Measurements from ENCODE around the gene SLC25A34.

Gene SLC25A34

DNA sequence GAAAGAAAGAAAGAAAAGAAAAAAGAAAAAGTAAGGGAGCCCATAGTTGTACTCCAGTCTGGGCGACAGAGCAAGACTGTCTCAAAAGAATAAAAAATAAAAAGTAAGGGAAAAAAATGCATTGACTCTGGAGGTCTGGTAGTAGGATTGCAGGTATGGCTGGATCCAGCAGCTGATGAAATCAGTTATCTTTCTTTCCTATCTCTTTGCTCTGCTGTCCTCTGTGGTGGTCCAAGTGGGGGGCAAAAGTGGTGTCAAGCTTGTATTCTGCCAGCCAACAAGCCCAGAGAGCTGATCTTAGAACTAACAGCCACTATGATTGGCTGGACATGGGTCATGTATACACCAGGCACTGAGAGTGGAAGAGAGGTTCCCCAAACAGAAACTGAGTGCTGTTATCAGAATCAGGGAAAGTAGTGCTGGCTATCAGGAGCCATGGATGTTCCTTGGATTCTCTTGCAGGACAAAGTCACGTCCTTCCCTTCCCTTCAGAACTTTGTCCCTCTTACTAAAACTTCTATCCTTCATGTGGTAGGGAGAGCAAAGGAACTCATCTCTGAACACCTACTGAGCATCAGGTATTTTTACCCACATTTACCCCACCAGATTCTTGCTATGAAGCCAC lies 19.1 kb downstream of the SLC25A34 start:
- no peak for DNase-seq

DNA sequence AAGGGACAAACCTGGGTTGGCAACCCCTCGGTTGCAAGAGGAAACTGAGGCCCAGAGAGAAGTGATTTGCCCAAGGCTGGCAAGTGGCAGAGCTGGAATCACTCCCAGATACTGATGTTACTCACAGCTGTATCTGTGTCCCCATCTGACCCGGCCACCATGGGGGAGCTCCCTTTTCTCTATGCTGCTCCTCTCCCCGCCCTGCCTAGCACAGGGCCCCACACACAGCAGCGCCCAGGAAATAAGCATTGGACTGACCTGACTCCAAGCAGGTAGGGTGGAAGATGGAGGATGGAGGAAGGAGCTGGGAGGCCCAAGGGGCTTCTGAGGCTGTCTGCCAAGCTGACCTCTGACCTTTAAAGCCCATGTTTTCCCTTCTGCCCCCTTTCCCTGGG lies 19.6 kb downstream of the SLC25A34 start:
- no peak for DNase-seq

DNA sequence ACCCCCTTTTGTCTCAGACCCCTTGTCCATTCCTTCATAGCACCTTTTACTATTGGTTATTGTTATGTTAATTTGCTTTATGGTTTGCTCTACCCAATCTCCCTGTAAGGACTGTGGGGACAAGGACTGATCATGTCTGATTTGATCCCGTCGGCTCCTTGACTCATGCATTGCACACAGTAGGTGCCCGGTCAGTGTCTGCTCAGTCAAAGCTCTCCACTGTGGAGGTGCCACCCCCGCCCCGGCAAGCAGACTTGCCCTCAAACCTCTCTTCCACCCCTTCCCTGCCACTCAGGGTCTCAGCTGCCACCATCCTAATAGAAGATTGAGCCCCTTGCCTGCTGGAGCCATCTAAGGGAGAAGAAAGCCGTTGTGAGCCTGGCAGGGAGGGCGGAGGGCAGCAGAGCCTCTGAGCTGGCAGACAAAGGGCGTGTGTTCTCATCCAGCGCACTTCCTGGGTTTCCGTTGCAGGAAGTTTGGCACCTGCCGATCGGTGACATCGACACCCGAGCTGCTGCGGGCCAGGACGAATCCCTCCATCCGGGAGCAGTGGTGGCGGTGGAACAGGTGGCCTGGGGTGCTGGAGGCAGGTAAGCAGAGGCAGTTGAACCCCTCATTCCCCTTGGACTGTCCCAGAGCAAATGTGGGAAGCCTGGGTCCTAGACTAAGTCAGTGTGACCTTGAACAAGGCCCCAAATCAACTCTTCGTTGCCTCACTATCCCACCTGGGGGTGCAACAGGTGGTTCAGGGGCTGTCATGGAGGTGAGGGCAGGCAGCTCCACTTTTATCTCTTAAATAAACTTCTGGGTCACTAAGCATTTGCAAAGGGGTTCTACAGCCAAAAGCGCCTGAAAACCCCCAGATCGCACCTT lies 20.3 kb downstream of the SLC25A34 start:
- DNase-seq: no peak

DNA sequence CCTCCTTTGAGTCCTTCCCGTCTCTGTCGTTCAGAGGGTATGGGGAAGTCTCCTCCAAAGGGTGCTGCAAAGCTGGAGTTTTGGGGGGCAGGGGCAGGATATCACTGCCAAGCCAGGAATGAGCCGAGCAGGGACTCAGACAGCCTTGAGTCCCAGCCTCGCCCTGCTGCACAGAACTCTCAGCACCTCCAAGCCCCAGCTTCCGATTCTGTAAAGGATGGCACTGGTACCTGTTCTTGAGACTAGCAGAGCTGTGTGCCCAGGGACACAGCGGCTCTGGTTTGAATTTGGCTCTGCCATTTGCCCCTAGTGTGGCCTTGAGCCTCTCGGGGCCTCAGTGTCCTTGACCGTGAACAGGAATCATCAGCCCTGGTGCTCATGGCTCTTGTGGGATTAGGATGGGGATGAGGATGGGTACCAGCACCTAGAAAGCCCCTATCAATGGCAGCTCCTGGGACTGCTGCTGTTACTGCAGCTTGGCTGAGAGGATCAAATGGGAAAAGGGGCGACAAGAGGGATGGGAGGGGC lies 21.0 kb downstream of the SLC25A34 start:
- no peak for DNase-seq

DNA sequence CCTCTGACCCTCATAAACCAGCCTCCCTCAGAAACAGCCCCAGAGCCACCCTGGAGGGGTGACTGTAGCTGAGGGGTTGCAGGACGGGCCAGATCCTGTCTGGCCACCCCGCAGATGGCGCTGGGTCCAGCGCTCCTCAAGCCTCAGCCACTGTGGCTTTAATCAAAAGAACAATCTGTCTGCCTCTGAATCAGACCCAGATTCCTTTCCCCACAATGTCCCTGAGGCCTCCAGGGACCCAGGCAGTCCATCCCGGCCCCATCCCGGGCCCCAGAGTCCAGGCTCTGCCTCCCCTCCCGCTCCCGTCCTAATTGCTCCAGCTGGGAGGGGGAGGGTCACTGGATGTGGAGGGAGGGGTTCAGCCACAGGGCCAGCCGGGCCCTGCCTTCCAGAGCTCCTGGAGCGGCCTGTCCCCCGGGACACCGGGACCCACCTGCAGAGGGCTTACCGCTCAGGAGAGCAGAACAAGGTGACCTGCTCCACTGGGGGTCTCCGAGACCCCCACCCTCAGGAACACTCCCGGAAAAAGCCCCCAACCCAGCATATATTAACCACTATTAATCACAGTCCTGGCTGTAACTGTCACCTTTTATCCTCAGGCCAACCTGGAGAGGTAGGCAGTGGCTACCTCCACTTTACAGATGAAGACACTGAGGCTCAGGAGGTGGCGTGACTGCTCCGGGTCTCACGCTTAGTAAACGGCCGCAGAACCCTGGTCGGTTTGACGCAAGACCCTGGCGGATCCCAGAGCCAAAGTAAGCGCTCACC lies 21.7 kb downstream of the SLC25A34 start:
- no peak for DNase-seq

DNA sequence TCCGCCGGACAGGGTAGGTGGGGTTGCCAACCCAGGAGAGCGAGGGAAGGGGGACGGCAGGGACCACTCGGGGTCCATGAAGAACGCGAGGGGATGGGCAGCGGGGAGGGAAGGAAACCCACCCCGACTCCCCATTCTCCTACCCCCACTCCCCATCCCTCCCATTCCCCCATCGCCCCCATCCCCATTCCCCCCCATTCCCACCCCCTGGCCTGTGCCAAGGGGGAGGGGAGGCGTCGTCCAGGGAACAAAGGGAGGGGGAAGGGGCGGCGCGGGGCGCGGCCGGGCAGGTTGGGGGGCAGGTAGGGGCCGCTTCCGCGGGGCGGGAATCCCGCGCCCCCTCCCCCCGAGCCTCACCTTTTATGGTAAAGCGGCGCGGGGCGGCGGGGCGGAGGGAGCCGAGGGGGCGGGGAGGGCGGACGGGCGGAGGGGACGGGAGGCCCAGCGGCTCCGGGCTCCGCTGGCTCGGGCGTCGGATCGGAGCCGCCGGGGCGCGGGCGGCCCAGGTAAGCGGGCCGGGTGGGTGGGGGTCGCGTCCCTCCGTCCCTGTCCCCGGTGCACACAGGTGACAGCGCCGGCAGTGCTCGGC lies 22.4 kb downstream of the SLC25A34 start, which contains the start of gene FBLIM1:
Gene FBLIM1, plus strand, starts transcription at position 453 of the 589 bp plus-strand sequence. CDS start 6,189 bp downstream, outside the sequence.
- DNase-seq: no peak

DNA sequence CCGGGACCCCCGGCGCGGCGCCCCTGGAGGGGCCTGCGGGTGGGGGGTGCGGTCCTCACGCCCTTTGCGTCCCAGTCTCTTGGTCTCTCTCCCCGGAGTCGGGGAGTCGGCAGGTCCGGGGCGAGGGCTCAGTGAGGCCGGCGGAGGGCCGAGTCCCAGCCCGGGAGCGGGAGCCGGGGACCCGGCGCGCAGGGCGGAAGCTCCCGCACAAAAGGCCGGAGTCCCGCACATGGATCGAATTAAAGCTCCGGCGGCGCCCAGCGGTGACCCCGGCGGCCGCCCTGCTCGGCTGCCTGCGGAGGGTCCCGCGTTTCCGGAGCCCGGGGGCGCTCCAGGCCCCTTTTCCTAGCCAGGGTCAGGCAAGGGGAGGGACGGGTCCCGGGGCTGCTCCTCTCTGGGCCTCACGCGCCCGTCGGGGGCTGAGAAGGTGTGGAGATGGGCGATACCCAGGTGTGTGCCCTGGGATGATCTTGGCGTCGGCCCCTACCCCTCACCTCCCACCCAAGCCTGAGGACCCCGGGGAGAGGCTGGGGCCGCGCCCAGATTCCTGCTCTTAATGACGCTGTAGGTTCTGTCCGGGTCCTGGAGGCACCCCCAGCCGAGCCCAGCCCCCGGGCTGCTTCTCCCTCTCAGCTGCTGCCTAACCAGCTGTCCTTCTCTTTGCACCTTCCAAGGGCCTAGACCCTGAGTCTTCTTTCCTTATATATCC lies 23.0 kb downstream of the SLC25A34 start:
- DNase-seq: no peak

DNA sequence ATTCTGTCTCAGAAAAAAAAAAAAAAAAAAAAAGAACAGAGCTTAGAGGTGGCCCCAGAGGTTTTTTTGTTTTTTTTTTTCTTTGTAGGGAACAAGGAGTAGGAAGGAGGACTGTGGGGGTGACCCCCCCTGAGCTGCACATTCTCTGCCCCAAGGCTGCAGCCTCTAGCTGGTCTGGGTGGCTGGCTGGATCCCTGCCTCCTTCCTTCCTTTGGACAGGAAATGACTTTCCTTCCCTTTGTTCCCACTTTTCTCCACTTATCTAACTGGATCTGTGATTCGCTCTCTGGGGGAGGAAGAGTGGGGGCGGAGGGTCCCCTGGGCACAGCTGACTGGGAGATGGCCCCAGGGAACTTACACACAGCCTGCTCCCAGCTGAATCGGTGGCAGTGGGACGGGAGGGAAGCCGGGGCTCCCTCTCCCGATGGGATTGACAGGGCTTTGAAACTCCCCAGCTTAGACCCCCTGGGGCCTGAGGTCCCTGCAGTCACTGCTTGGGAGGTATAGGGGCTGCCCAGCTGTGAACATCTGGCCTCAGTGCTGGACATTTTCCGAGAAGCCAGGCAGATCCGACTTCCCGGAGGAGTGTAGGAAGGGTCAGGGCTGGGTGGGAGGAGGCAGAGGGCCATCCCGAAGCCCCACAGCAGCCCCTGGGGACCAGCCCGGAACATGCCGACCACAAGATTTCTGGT lies 24.6 kb downstream of the SLC25A34 start:
- DNase-seq: no peak

DNA sequence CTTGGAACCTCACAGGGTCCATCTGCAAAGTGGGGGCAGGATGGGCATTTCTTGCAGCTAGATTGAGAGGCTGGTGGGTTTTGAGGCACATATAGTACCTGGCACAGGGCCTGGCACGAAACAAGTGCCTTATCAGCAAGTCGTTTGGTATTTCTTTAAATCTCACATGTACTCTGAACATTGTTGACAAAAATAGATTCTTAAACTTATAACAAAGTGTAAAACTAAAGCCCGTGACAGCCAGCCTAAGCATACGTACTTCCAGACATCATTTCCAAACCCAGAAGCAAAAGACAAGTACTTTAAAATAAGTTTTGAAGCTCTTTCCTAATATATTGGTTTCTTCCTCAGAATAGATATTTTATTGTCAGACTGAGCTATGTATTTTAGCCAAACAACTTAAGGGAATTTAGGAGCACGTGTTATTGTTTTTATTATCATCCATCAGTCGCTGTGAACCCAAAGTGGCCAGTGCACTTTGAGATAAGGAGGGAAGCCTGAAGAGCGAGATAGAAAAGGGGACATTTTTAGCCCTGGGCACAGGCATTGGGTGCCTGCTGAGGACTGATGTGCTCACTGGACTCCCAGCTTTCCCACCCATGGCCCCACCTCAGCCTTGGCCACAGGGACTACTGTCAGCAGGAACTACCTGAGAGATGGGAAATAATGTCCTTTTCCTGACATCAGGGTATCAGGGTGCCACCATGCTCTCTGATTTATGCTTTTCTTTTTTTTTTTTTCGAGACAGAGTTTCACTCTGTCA lies 25.5 kb downstream of the SLC25A34 start:
- DNase-seq: no peak

DNA sequence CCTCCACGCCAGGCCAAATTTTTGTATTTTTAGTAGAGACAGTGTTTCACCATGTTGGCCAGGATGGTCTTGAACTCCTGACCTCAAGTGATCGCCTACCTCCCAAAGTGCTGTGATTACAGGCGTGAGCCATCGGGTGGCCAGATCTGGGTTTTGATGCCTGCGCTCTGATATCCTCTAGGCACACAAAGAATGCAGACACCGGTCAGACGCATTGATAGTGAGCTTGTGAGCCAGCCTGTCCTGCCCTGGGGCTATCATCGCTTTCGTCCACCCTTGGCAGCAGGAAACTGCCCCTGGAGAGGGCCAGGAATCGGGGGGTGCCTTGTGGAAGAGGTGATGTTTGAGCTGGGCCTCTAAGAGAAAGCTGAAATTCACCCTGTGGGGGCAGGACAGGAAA lies 26.5 kb downstream of the SLC25A34 start:
- no peak for DNase-seq

DNA sequence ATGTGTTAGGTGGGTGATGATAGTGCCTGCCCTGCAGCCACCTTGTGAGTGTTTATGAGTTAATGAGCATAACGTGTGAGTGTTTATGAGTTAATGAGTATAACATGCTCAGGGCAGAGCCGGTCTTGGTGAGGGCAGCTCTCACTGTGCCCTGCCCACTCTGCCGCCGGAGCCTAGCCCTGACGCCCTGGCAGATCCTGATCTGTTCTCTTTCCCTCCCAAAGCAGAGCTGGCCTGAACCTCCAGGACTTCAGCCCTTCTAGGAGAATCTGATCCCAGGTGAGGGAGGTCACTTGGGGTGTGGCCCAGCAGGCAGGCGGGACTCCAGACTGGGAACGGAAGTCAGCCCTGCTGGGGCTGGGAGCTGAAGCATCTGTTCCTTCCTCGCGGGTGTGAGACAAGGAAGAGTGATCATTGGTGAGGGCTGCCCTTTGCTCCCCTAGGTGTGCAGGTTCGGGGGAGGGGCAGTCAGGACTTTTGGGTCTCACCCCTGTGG lies 28.3 kb downstream of the SLC25A34 start:
- DNase-seq: no peak

DNA sequence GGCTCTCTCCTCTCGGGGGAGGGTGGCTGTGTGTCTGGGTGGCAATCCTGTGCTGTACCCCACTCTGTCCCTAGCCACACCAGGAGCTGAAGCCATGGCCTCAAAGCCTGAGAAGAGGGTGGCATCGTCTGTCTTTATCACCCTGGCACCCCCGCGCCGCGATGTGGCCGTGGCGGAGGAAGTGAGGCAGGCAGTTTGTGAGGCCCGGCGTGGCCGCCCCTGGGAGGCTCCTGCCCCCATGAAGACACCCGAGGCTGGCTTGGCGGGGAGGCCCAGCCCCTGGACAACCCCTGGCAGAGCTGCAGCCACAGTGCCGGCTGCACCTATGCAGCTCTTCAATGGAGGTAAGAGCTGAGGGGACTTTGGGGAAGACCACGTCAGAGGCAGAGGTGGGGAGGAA lies 28.8 kb downstream of the SLC25A34 start:
- no peak for DNase-seq

DNA sequence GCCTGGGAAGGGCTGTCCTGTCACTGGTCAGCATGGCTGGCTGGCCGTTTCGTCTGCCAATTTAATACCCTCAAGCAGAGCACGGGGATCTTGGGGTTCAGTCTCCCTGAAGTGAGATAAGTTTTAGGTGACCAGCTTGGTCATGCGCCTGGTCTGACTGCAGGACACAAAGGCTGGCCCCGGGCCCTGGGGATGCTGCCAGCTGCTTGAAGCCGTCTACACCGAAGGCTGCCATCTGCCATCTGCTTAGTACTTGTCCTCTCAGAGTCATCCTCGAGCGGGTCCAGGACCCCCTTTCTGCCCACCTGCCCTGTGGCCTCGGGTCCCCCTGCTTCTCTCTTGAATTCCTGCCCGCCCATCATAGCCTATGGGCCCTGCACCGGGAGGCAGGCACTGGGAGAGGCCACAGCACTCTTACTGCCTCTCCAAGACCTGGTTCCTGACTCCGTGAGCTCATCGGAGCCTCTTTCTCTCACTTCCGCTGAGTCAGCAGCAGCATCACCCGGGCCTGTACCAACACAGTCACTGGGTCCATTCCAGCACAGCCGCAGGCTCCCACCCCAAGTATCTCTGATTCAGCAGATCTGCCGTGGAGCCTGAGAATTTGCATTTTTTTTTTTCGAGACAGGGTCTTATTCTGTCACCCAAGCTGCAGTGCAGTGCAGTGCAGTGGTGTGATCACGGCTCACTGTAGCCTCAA lies 29.6 kb downstream of the SLC25A34 start:
- no peak for DNase-seq

DNA sequence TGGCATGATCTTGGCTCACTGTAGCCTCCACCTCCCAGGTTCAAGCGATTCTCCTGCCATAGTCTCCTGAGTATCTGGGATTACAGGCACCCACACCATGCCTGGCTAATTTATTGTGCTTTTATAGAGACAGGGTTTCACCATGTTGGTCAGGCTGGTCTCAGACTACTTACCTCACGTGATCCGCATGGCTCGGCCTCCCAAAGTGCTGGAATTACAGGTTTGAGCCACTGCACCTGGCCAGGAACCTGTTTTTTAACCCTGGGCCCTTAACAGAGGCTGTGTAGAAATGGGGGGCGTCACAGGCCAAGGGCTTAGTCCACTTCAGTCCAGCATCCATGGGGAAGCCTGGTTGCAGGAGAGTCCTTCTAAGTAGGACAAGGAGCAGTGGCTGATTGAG lies 31.9 kb downstream of the SLC25A34 start:
- no peak for DNase-seq

DNA sequence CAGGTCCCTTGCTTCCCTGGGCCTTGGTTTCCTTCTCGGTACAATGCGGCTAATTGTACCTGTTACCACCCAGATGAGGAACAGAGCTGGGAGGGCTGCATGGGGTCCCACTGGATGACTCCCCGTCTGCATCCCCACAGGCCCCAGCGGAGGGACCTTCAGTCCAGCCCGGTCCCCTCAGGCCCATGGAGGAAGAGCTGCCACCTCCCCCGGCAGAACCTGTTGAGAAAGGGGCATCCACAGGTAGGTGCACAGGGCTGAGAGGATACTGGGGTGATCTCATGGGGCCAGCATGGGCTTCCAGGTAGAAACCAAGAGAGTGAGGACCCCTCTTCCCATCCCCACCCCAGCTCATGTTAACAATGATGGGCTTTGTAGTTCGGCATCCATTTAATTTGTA lies 32.3 kb downstream of the SLC25A34 start:
- no peak for DNase-seq

DNA sequence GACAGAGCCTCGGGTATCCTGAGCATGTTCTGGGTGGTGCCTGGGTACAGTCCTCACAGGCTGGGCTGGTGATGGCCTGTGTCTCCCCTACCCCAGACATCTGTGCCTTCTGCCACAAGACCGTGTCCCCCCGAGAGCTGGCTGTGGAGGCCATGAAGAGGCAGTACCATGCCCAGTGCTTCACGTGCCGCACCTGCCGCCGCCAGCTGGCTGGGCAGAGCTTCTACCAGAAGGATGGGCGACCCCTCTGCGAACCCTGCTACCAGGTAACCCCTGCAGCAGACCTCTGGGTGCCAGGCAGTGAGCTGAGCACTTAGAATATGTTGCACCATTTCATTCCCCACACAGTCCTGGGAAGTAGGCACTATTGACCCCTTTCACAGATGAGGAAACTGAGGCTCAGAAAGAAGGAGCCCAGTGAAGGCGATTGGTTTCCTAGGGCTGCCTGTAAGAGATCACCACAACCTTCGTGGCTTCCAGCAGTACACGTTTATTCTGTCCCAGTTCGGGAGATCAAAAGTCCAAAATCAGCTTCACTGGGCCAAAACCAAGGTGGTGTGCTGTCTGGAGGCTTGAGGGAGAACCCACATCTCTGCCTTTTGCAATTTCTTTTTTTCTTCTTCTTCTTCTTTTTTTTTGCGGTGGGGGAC lies 34.4 kb downstream of the SLC25A34 start:
- DNase-seq: no peak

DNA sequence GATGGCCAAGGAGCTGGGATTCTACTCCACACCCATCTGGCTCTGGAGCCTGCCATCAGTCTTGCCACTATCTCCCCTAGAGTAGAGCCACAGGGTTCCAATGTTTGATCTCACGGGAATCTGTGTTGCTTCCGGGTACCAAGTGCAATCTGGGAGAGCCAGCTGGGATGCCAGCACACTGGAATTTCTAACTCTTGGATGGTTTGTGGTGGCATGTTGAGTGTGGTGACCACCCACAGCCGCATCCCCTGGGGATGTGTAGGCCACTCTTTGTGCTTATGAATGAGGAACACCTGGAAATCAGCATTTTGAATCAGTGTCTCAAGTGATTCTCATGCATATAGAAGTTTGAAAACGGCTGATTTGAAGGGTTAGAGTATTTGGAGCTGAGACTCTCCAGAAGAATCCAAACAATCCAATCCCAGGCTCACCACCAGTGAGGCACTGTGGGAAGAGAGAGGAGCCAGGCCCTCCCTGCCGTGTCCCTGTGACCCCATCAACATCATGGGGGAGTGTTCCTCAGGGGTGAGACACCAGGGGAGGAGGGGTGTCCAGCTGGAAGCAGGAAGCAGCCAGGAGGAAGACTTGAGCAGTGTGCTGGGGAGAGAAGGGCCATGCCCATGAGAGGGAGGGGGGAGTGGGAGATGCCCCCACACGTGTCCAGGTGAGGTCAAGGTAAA lies 35.9 kb downstream of the SLC25A34 start:
- no peak for DNase-seq

DNA sequence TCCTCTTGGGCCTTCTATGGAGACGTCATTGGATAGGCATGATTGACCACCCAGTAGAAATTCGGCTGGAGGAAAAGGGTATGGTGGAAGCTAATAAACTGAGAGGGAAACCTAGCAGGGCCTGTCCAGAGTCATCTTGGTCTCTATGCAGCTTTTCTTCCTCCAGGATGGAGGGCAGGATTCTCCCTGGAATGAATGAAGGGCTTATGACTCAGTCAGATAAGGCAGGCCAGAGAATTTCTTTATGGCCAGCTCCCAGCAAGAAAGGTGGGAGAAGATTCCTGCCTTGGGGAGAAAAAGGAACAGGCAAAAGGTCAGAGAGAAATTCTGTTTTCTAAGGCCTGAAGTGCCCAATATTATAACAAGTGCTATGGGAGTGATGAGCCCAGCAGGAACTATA lies 39.6 kb downstream of the SLC25A34 start:
- DNase-seq: no peak
